GM23338 (cell line): Measurements from ENCODE around the gene MELTF. TPM values are rescaled to one million over a fixed set of nuclear protein-coding genes. Genes with fewer than 3 reads are reported as not detected.

Source experiments
- ATAC-seq: fragments of 200-7000 bp; cut with Tn5 transposase; 3 replicates; pipeline ENCODE4 v1.9.1; 2020
- DNase-seq: peaks from one replicate; pipeline ENCODE4 v3.0.0-alpha.2; 2015; ENCODE audit warnings: low spot score
- H2AFZ ChIP-seq: fragments of 200-600 bp; sonication (generic); 2 replicates; pipeline ENCODE4 v1.8.0; 2016; ENCODE audit warnings: antibody characterized with exemption, mild to moderate bottlenecking, moderate library complexity
- H3F3A ChIP-seq: fragments of 200-600 bp; sonication (generic); replicated peaks from 2 replicates; pipeline ENCODE4 v1.8.0; 2017; ENCODE audit warnings: antibody characterized with exemption, mixed run types, low read depth
- H3K27ac ChIP-seq: fragments of 200-600 bp; sonication (generic); 2 replicates; pipeline ENCODE4 v1.6.1; 2016; ENCODE audit warnings: low read depth
- H3K27me3 ChIP-seq: fragments of 200-600 bp; sonication (generic); 2 replicates; pipeline ENCODE4 v1.8.0; 2016; ENCODE audit warnings: mild to moderate bottlenecking, mixed run types, moderate library complexity; ENCODE audit not compliant: insufficient read depth
- H3K36me3 ChIP-seq: fragments of 200-600 bp; sonication (generic); 2 replicates; pipeline ENCODE4 v1.8.0; 2016; ENCODE audit warnings: mild to moderate bottlenecking; ENCODE audit not compliant: insufficient read depth
- H3K4me1 ChIP-seq: fragments of 200-600 bp; sonication (generic); 2 replicates; pipeline ENCODE4 v1.8.0; 2016; ENCODE audit warnings: mild to moderate bottlenecking, moderate library complexity; ENCODE audit not compliant: insufficient read depth
- H3K4me2 ChIP-seq: fragments of 200-600 bp; sonication (generic); 2 replicates; pipeline ENCODE4 v1.7.1; 2017; ENCODE audit warnings: mixed run types
- H3K4me3 ChIP-seq: fragments of 200-600 bp; sonication (generic); 2 replicates; pipeline ENCODE4 v1.6.1; 2016; ENCODE audit warnings: mixed run types
- H3K79me2 ChIP-seq: fragments of 200-600 bp; sonication (generic); replicated peaks from 2 replicates; pipeline ENCODE4 v1.8.0; 2017; ENCODE audit warnings: mild to moderate bottlenecking; ENCODE audit not compliant: insufficient read depth
- H3K9me2 ChIP-seq: fragments of 200-600 bp; sonication (generic); 2 replicates; pipeline ENCODE4 v1.8.0; 2017; ENCODE audit not compliant: insufficient read depth
- H4K20me1 ChIP-seq: fragments of 200-600 bp; sonication (generic); replicated peaks from 2 replicates; pipeline ENCODE4 v1.8.0; 2017; ENCODE audit warnings: mild to moderate bottlenecking; ENCODE audit not compliant: insufficient read depth
- H3K27ac Mint-ChIP-seq: 2 replicates; pipeline ENCODE4 v1.8.0; 2020; ENCODE audit warnings: inconsistent platforms, mild to moderate bottlenecking, moderate library complexity, mixed read lengths
- H3K27me3 Mint-ChIP-seq: 3 replicates; pipeline ENCODE4 v1.8.0; 2022; ENCODE audit warnings: low read depth, mild to moderate bottlenecking, moderate library complexity, mixed read lengths, inconsistent platforms; ENCODE audit not compliant: insufficient read depth, poor library complexity
- H3K36me3 Mint-ChIP-seq: 3 replicates; pipeline ENCODE4 v1.8.0; 2021; ENCODE audit warnings: low read depth, mild to moderate bottlenecking, inconsistent platforms, moderate library complexity, mixed read lengths
- H3K4me1 Mint-ChIP-seq: 3 replicates; pipeline ENCODE4 v1.8.0; 2020; ENCODE audit warnings: mild to moderate bottlenecking, inconsistent platforms, mixed read lengths
- H3K4me3 Mint-ChIP-seq: 3 replicates; pipeline ENCODE4 v1.8.0; 2021; ENCODE audit warnings: moderate library complexity, mild to moderate bottlenecking, inconsistent platforms, mixed read lengths
- H3K9me3 Mint-ChIP-seq: 3 replicates; pipeline ENCODE4 v1.8.0; 2020; ENCODE audit warnings: moderate library complexity, mild to moderate bottlenecking, inconsistent platforms, mixed read lengths
- CREB1 ChIP-seq: fragments of 250-450 bp; sonication (Bioruptor Pico); IDR thresholded peaks from 2 replicates; pipeline ENCODE4 v1.5.0; 2020; ENCODE audit warnings: low read depth, mild to moderate bottlenecking, moderate library complexity
- ETS1 ChIP-seq: IDR thresholded peaks from 2 replicates; pipeline ENCODE4 v1.6.1; 2016; ENCODE audit warnings: antibody characterized with exemption
- EZH2 ChIP-seq: fragments of 200-600 bp; sonication (generic); IDR thresholded peaks from one replicate; pipeline ENCODE4 v1.8.0; 2017; ENCODE audit warnings: antibody characterized with exemption, mild to moderate bottlenecking, low read depth; ENCODE audit not compliant: unreplicated experiment
- EZH2phosphoT487 ChIP-seq: fragments of 200-600 bp; sonication (generic); IDR thresholded peaks from one replicate; pipeline ENCODE4 v1.8.1; 2018; ENCODE audit warnings: antibody characterized with exemption; ENCODE audit not compliant: unreplicated experiment
- NANOG ChIP-seq: IDR thresholded peaks from 2 replicates; pipeline ENCODE4 v1.6.1; 2016; ENCODE audit warnings: antibody characterized with exemption, borderline replicate concordance
- STAT1 ChIP-seq: IDR thresholded peaks from one replicate; pipeline ENCODE4 v1.6.1; 2016; ENCODE audit warnings: antibody characterized with exemption; ENCODE audit not compliant: unreplicated experiment
- ZNF114 ChIP-seq: fragments of 250-450 bp; sonication (Bioruptor Pico); IDR thresholded peaks from 2 replicates; pipeline ENCODE4 v1.5.0; 2020; ENCODE audit warnings: mild to moderate bottlenecking, moderate library complexity
- ZNF331 ChIP-seq: fragments of 250-450 bp; sonication (Bioruptor Pico); IDR thresholded peaks from 2 replicates; pipeline ENCODE4 v1.5.0; 2020; ENCODE audit warnings: low read depth, mild to moderate bottlenecking, moderate library complexity
- ZNF462 ChIP-seq: fragments of 250-450 bp; sonication (Bioruptor Pico); IDR thresholded peaks from 2 replicates; pipeline ENCODE4 v1.5.0; 2020; ENCODE audit warnings: mild to moderate bottlenecking, moderate library complexity
- polyA plus RNA-seq: library from polyadenylated mRNA; unstranded; fragments of >200 nt; fragmentation: Nextera tagmentation; extraction: Ambion mirVana; gene quantifications from 2 replicates; pipeline ENCODE4 v1.2.1, GENCODE V29; 2016
- total RNA-seq: library from RNA; depleted of rRNA; stranded (reverse); fragments of >200 nt; shearing (Covaris generic); gene quantifications from 2 replicates; pipeline ENCODE4 v1.2.3, GENCODE V29; 2014
- TF ChIP-seq, protein P1 (sequence below), 2 experiments: fragments of 200-600 bp in 1 of 2; sonication (generic) in 1 of 2; conservative IDR thresholded peaks; 2 replicates each; pipeline versions ENCODE4 v1.5.1 to v1.6.1; 2016 to 2017; ENCODE audit warnings: antibody characterized with exemption in 2 of 2, low read depth in 2 of 2, mild to moderate bottlenecking in 2 of 2, moderate library complexity in 1 of 2

MELTF gene
- total and polyA plus RNA-seq, 2 experiments from 2014 or later, result 1.4 to 5.2 TPM

GRCh38 chr3:196988241-196989029 lies 41.2 kb downstream of the MELTF start:
- Histone ChIP-seq H2AFZ (peak overlapping the region; percentile 75; the same call in 1 of the 2 replicates), H3F3A (no peaks in the 10 kb centered on the region), H4K20me1 (no peaks in the 10 kb centered on the region), H3K4me3 (no peak overlapping the region), H3K4me2 (no peak overlapping the region), H3K4me1 (no peaks in the 10 kb centered on the region), H3K9me2 (no peaks in the 10 kb centered on the region), H3K27me3 (no peaks in the 10 kb centered on the region), H3K27ac (no peak overlapping the region), H3K36me3 (no peaks in the 10 kb centered on the region), H3K79me2 (no peaks in the 10 kb centered on the region)
- peaks cover 3% of the 10 kb centered on the region; the same call in 2 of the 3 replicates for H3K9me3 Mint-ChIP-seq
- H3K27ac Mint-ChIP-seq, result no peak overlapping the region
- DNase-seq, result peak; percentile 75
- H3K4me1 Mint-ChIP-seq, result no peaks in the 10 kb centered on the region
- H3K36me3 Mint-ChIP-seq, result no peaks in the 10 kb centered on the region
- TF ChIP-seq EZH2phosphoT487, result no peak
- no peak for TF ChIP-seq STAT1
- no peak for TF ChIP-seq ZNF331 (CRISPR knock-in tag)
- no peak for TF ChIP-seq NANOG
- TF ChIP-seq, protein P1, sequence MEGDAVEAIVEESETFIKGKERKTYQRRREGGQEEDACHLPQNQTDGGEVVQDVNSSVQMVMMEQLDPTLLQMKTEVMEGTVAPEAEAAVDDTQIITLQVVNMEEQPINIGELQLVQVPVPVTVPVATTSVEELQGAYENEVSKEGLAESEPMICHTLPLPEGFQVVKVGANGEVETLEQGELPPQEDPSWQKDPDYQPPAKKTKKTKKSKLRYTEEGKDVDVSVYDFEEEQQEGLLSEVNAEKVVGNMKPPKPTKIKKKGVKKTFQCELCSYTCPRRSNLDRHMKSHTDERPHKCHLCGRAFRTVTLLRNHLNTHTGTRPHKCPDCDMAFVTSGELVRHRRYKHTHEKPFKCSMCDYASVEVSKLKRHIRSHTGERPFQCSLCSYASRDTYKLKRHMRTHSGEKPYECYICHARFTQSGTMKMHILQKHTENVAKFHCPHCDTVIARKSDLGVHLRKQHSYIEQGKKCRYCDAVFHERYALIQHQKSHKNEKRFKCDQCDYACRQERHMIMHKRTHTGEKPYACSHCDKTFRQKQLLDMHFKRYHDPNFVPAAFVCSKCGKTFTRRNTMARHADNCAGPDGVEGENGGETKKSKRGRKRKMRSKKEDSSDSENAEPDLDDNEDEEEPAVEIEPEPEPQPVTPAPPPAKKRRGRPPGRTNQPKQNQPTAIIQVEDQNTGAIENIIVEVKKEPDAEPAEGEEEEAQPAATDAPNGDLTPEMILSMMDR (conservative IDR thresholded peaks at IDR 0.05; ENCODE audit: low read depth in 2 of 2), result peak; percentile 41 to 77
- TF ChIP-seq EZH2, result no peak
- TF ChIP-seq ETS1, result no peak
- H3K27me3 Mint-ChIP-seq, result peaks cover 3% of the 10 kb centered on the region
- no peak overlapping the region for H3K4me3 Mint-ChIP-seq
- ATAC-seq, result peak; percentile 93

- Histone ChIP-seq H3K4me1 (no peaks in the 10 kb centered on the region), H3K4me2 (no peak overlapping the region), H3K36me3 (no peaks in the 10 kb centered on the region), H3F3A (no peaks in the 10 kb centered on the region), H3K9me2 (no peaks in the 10 kb centered on the region), H3K27me3 (no peaks in the 10 kb centered on the region), H2AFZ (no peak overlapping the region), H3K79me2 (no peaks in the 10 kb centered on the region), H3K4me3 (no peak overlapping the region), H4K20me1 (no peaks in the 10 kb centered on the region), H3K27ac (no peak overlapping the region)
- H3K36me3 Mint-ChIP-seq, result no peaks in the 10 kb centered on the region
- H3K4me3 Mint-ChIP-seq, result no peak overlapping the region
- H3K9me3 Mint-ChIP-seq, result peaks cover 7% of the 10 kb centered on the region
- H3K27me3 Mint-ChIP-seq, result peaks cover 3% of the 10 kb centered on the region
- H3K4me1 Mint-ChIP-seq, result no peaks in the 10 kb centered on the region
- no peak for ATAC-seq
- no peak for DNase-seq
- H3K27ac Mint-ChIP-seq, result no peak overlapping the region
- TF ChIP-seq CREB1 (CRISPR knock-in tag), result no peak
- no peak for TF ChIP-seq EZH2phosphoT487
- TF ChIP-seq STAT1, result no peak
- TF ChIP-seq ZNF331 (CRISPR knock-in tag), result no peak
- TF ChIP-seq EZH2, result no peak
- TF ChIP-seq ZNF114 (CRISPR knock-in tag), result no peak
- no peak for TF ChIP-seq ZNF462
Observed at GRCh38 chr3:196987022-196987421, 42.6 kb downstream of the MELTF start.
